HL-60 (cell line): ENCODE measurements around the gene SMCO4.

ENCODE experiments used
- DNase-seq, 2 experiments: peaks; one replicate each; pipeline ENCODE4 v3.0.0-alpha.2; 2010 to 2020; ENCODE audit warnings: low read depth in 1 of 2, low spot score in 1 of 2
- H3K27ac ChIP-seq: fragments of 250-450 bp; sonication (Bioruptor Pico); replicated peaks from 2 replicates; pipeline ENCODE4 v1.5.1; 2020; ENCODE audit warnings: mild to moderate bottlenecking, moderate library complexity
- H3K27me3 ChIP-seq: fragments of 250-450 bp; sonication (Bioruptor Pico); 2 replicates; pipeline ENCODE4 v1.5.1; 2021; ENCODE audit warnings: mild to moderate bottlenecking, moderate library complexity; ENCODE audit not compliant: insufficient read depth, poor library complexity, severe bottlenecking
- H3K4me3 ChIP-seq: replicated peaks from 2 replicates; pipeline ENCODE4 v1.5.1; 2011; ENCODE audit warnings: mild to moderate bottlenecking, control low read depth, low read length; ENCODE audit not compliant: insufficient read depth
- GABPA ChIP-seq: IDR thresholded peaks from 2 replicates; pipeline ENCODE4 v1.6.1; 2012; ENCODE audit warnings: low read depth
- POLR2AphosphoS5 ChIP-seq: IDR thresholded peaks from 2 replicates; pipeline ENCODE4 v1.6.1; 2012; ENCODE audit warnings: low read depth
- REST ChIP-seq: IDR thresholded peaks from 2 replicates; pipeline ENCODE4 v1.6.1; 2012; ENCODE audit warnings: low read depth; ENCODE audit not compliant: insufficient replicate concordance
- SPI1 ChIP-seq: IDR thresholded peaks from 2 replicates; pipeline ENCODE4 v1.6.1; 2012; ENCODE audit warnings: low read depth, mild to moderate bottlenecking, borderline replicate concordance
- TF ChIP-seq, protein P1 (sequence below): IDR thresholded peaks from one replicate; pipeline ENCODE4 v1.5.1; 2011; ENCODE audit warnings: low read length, control low read depth, inconsistent platforms; ENCODE audit not compliant: insufficient read depth

Gene SMCO4

GRCh38 chr11:93487032-93487483 is 56.1 kb downstream of the SMCO4 start:
- Histone ChIP-seq H3K4me3 (no peak overlapping the region), H3K27ac (no peak overlapping the region), H3K27me3 (no peaks in the 10 kb centered on the region)
- TF ChIP-seq, protein P1, sequence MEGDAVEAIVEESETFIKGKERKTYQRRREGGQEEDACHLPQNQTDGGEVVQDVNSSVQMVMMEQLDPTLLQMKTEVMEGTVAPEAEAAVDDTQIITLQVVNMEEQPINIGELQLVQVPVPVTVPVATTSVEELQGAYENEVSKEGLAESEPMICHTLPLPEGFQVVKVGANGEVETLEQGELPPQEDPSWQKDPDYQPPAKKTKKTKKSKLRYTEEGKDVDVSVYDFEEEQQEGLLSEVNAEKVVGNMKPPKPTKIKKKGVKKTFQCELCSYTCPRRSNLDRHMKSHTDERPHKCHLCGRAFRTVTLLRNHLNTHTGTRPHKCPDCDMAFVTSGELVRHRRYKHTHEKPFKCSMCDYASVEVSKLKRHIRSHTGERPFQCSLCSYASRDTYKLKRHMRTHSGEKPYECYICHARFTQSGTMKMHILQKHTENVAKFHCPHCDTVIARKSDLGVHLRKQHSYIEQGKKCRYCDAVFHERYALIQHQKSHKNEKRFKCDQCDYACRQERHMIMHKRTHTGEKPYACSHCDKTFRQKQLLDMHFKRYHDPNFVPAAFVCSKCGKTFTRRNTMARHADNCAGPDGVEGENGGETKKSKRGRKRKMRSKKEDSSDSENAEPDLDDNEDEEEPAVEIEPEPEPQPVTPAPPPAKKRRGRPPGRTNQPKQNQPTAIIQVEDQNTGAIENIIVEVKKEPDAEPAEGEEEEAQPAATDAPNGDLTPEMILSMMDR = no peak
- TF ChIP-seq POLR2AphosphoS5 = no peak
- no peak for TF ChIP-seq SPI1
- no peak for TF ChIP-seq REST
- TF ChIP-seq GABPA = no peak
- no peak for DNase-seq

- Histone ChIP-seq H3K27ac (no peak overlapping the region), H3K4me3 (no peak overlapping the region), H3K27me3 (no peaks in the 10 kb centered on the region)
- TF ChIP-seq GABPA (no peak), REST (no peak), POLR2AphosphoS5 (no peak), SPI1 (no peak)
- TF ChIP-seq, protein P1 = no peak
- DNase-seq = no peak
Observed at GRCh38 chr11:93485983-93486382, 57.2 kb downstream of the SMCO4 start.

GRCh38 chr11:93484716-93485115 is 58.5 kb downstream of the SMCO4 start:
- Histone ChIP-seq H3K27me3 (no peaks in the 10 kb centered on the region), H3K4me3 (no peak overlapping the region), H3K27ac (no peak overlapping the region)
- no peak for DNase-seq
- TF ChIP-seq POLR2AphosphoS5 (no peak), GABPA (no peak), SPI1 (no peak), REST (no peak)
- TF ChIP-seq, protein P1 = no peak
